ENCODE data around the gene KRT15. TPM values are rescaled to one million over a fixed set of nuclear protein-coding genes. Genes with fewer than 3 reads are reported as not detected.

KRT15 gene
- total RNA-seq (not detected), polyA plus RNA-seq (10 to 100 TPM in 1 of 3 donors, 1 to 10 TPM in 2; 5.4 to 10.3 (median 9.2) TPM)

DNA sequence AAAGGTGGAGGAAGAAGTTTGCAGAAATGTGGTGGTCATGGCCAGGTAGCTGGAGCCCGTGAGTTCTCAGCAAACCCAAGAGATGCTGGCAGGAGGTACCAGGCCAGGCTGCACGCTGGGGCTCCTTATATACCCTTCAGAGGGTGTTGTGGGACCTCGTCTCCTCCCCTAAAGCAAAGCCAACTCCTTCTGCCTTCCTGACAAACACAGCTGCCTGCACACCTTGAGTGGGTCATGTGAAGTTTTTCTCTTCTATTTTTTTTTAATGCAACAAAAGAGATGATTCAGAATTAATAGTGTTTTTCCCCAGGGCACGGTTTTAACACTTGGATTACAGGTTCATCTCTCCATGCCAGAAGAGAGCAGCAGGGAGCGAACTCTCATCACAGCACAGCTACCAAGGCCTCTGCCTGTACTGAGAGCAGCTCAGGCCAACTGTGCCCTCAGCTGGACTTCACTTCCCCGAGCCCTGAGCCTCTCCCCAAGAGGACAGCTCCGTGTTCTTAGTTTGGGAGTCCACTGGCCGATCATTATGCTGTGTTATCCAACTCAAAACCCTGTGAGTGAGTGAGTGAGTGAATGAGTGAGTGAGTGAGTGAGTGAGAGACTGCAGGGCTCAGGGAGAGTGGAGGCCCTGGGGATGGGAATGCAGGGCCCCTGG is at the start of gene KRT15:
Gene KRT15, minus strand, starts transcription at position 102 of the 661 bp plus-strand sequence. Its CDS starts 63 bp downstream, at position 39.
- Histone ChIP-seq H3K9me3 (no peaks in the 10 kb centered on the region), H3K27ac (no peak within 1 kb of the TSS), H3K36me3 (no peaks in the 10 kb centered on the region), H3K4me3 (no peak within 1 kb of the TSS), H3K4me1 (no peaks in the 10 kb centered on the region), H3K27me3 (peaks cover 0 to 7% (median 4%) of the 10 kb centered on the region in 3 donors)
- DNase-seq = no peak
- WGBS, 2 donors = 74 to 77% methylated on average over 8 of the region's 8 CpGs
- intact Hi-C loops (cut with DNase I) = no loop called here
- TF ChIP-seq POLR2AphosphoS5 (IDR thresholded peaks at IDR 0.05) (no peak), EP300 (IDR thresholded peaks at IDR 0.05) (no peak), POLR2A (IDR thresholded peaks at IDR 0.05) (no peak)
- TF ChIP-seq, protein P1, sequence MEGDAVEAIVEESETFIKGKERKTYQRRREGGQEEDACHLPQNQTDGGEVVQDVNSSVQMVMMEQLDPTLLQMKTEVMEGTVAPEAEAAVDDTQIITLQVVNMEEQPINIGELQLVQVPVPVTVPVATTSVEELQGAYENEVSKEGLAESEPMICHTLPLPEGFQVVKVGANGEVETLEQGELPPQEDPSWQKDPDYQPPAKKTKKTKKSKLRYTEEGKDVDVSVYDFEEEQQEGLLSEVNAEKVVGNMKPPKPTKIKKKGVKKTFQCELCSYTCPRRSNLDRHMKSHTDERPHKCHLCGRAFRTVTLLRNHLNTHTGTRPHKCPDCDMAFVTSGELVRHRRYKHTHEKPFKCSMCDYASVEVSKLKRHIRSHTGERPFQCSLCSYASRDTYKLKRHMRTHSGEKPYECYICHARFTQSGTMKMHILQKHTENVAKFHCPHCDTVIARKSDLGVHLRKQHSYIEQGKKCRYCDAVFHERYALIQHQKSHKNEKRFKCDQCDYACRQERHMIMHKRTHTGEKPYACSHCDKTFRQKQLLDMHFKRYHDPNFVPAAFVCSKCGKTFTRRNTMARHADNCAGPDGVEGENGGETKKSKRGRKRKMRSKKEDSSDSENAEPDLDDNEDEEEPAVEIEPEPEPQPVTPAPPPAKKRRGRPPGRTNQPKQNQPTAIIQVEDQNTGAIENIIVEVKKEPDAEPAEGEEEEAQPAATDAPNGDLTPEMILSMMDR (IDR thresholded peaks at IDR 0.05) = no peak

DNA sequence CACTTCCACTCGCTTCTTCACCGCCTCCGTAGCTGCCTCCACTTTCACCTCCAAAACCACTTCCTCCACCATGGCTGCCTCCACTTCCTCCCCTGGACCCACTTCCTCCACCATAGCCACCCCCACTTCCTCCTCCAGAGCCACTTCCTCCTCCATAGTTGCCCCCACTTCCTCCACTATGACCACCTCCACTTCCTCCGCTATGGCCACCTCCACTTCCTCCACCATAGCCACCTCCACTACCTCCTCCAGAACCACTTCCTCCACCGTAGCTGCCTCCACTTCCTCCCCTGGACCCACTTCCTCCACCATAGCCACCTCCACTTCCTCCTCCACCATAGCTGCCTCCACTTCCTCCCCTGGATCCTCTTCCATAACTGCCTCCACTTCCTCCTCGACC is 48.6 kb upstream of the KRT15 start:
- WGBS, 2 donors = 63 to 83% methylated on average over 6 of the region's 6 CpGs
- no peak for DNase-seq
- TF ChIP-seq, protein P1 (IDR thresholded peaks at IDR 0.05) = no peak
- TF ChIP-seq POLR2A (IDR thresholded peaks at IDR 0.05) (no peak), POLR2AphosphoS5 (IDR thresholded peaks at IDR 0.05) (no peak), EP300 (IDR thresholded peaks at IDR 0.05) (no peak)

DNA sequence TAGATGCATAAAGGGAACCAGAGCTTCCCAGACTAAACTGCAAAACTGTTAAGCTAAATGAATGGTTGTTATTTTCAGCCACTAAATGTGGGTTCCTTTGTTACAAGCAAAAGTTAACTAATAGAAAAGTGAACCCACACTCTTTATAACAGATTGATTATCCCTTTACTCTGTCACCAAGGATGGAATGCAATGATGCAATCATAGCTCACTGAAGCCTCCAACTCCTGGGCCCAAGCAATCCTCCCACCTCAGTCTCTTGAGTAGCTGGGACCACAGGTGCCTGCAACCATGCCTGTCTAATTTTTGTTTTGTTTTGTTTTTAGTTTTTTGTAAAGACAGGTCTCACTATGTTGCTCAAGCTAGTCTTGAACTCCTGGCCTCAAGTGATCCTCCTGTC is 46.6 kb upstream of the KRT15 start:
- DNase-seq = no peak
- no peak for TF ChIP-seq POLR2AphosphoS5 (IDR thresholded peaks at IDR 0.05)
- Histone ChIP-seq H3K9me3 (no peaks in the 10 kb centered on the region), H3K36me3 (no peaks in the 10 kb centered on the region), H3K4me3 (no peak overlapping the region), H3K27me3 (peaks cover 0 to 13% (median 0%) of the 10 kb centered on the region in 3 donors), H3K27ac (no peak overlapping the region), H3K4me1 (no peaks in the 10 kb centered on the region)
- intact Hi-C loops (cut with DNase I) = no loop called here

More for the DNA sequence above, 48.6 kb upstream of the KRT15 start:
- intact Hi-C loops (cut with DNase I) = no loop called here
- peaks cover 0 to 12% (median 0%) of the 10 kb centered on the region in 3 donors for H3K27me3 ChIP-seq
- H3K4me1 ChIP-seq = no peaks in the 10 kb centered on the region
- H3K9me3 ChIP-seq = no peaks in the 10 kb centered on the region
- H3K4me3 ChIP-seq = no peak overlapping the region
- H3K27ac ChIP-seq = no peak overlapping the region
- no peaks in the 10 kb centered on the region for H3K36me3 ChIP-seq

DNA sequence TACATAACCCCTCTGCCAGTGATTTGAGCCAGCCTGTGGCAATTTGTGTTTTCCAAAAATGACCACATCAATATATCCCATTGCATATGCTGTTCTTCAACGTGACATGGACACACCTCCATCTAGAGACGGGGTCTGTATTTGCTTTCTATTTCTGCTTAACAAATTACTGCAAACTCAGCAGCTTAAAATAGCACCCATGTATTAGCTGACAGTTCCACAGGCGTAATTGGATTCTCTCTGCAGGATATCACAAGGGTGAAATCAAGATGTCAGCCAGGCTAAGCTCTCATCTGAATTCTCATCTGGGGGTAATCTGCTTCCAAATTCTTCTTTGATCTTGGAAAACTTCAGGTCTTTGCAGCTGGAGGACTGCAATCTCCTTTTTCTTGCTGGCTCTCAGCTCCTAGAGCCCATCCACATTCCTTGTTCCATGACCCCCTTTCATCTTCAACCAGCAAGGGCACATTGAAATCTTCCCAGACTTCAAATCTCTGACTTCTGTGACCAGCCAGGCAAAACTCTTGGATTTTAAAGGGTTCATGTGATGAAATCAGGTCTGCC is 45.0 kb upstream of the KRT15 start:
- intact Hi-C loops (cut with DNase I) = no loop called here
- Histone ChIP-seq H3K4me1 (no peaks in the 10 kb centered on the region), H3K4me3 (no peak overlapping the region), H3K27me3 (peaks cover 0 to 20% (median 0%) of the 10 kb centered on the region in 3 donors), H3K27ac (no peak overlapping the region), H3K9me3 (no peaks in the 10 kb centered on the region), H3K36me3 (no peaks in the 10 kb centered on the region)
- no peak for DNase-seq
- WGBS, 2 donors = 51 to 60% methylated on average over 3 of the region's 3 CpGs
- TF ChIP-seq, protein P1 (IDR thresholded peaks at IDR 0.05) = no peak
- TF ChIP-seq POLR2AphosphoS5 (IDR thresholded peaks at IDR 0.05) (no peak), POLR2A (IDR thresholded peaks at IDR 0.05) (no peak), EP300 (IDR thresholded peaks at IDR 0.05) (no peak)

DNA sequence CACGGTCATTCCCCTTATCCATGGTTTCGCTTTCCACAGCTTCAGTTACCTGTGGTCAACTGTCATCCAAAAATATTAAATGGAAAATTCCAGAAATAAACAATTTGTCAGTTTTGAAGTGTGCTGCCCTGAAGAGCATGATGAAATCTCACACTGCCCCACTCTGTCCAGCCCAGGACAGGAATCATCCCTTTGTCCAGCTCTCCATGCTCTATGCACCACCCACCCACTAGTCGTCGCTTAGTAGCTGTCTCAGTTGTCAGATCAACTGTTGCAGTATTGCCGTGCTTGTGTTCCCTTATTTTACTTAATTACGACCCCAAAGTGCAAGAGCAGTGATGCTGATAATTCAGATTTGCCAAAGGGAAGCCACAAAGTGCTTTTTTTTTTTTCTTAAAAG is 42.9 kb upstream of the KRT15 start:
- H3K27me3 ChIP-seq = peaks cover 0 to 22% (median 0%) of the 10 kb centered on the region in 3 donors
- TF ChIP-seq EP300 (IDR thresholded peaks at IDR 0.05) (no peak), POLR2A (IDR thresholded peaks at IDR 0.05) (no peak), POLR2AphosphoS5 (IDR thresholded peaks at IDR 0.05) (no peak)
- TF ChIP-seq, protein P1 (IDR thresholded peaks at IDR 0.05) = no peak
- H3K27ac ChIP-seq = no peak overlapping the region
- no peak overlapping the region for H3K4me3 ChIP-seq
- H3K36me3 ChIP-seq = no peaks in the 10 kb centered on the region
- H3K9me3 ChIP-seq = no peaks in the 10 kb centered on the region
- no peak for DNase-seq
- H3K4me1 ChIP-seq = no peaks in the 10 kb centered on the region
- 79 to 82% methylated on average over 6 of the region's 6 CpGs for WGBS, 2 donors
- intact Hi-C loops (cut with DNase I) = no loop called here
